Endothelial cell of umbilical vein (primary cell): ENCODE data around the gene KCNN3.

ENCODE experiments used
- CTCF ChIP-seq, 2 donors: IDR thresholded peaks; 1 replicate in 1 of 2; 2 replicates in 1 of 2; pipeline ENCODE4 v1.5.1; 2011; ENCODE audit warnings: low read length in 2 of 2, mild to moderate bottlenecking in 2 of 2, moderate library complexity in 2 of 2, control low read depth in 1 of 2, inconsistent platforms in 1 of 2, low read depth in 1 of 2; ENCODE audit not compliant: insufficient read depth in 1 of 2; ENCODE audit errors: extremely low read depth in 1 of 2
- EZH2 ChIP-seq: IDR thresholded peaks from 2 replicates; pipeline ENCODE4 v1.6.1; 2012; ENCODE audit warnings: borderline replicate concordance, low read depth, mild to moderate bottlenecking, moderate library complexity, low read length, inconsistent platforms; ENCODE audit not compliant: severe bottlenecking
- FOS ChIP-seq: IDR thresholded peaks from 2 replicates; pipeline ENCODE4 v1.6.1; 2011; ENCODE audit warnings: mild to moderate bottlenecking, low read length, moderate library complexity, borderline replicate concordance; ENCODE audit not compliant: insufficient read depth
- GATA2 ChIP-seq: IDR thresholded peaks from 2 replicates; pipeline ENCODE4 v1.7.0; 2011; ENCODE audit warnings: low read depth, mild to moderate bottlenecking, moderate library complexity, mixed read lengths, low read length; ENCODE audit not compliant: insufficient read length, insufficient read depth
- JUN ChIP-seq: IDR thresholded peaks from 2 replicates; pipeline ENCODE4 v1.6.1; 2011; ENCODE audit warnings: borderline replicate concordance, low read depth; ENCODE audit not compliant: insufficient read length, insufficient read depth
- MAX ChIP-seq: IDR thresholded peaks from 2 replicates; pipeline ENCODE4 v1.6.1; 2011; ENCODE audit not compliant: insufficient read depth, insufficient read length
- MYC ChIP-seq: IDR thresholded peaks from one replicate; pipeline ENCODE4 v1.6.1; 2011; ENCODE audit warnings: mild to moderate bottlenecking, low read depth, low read length
- POLR2A ChIP-seq: IDR thresholded peaks from 2 replicates; pipeline ENCODE4 v1.6.1; 2012; ENCODE audit warnings: low read depth, mild to moderate bottlenecking, control low read depth, low read length
- POLR2AphosphoS5 ChIP-seq: IDR thresholded peaks from 2 replicates; pipeline ENCODE4 v1.6.1; 2012; ENCODE audit warnings: low read depth, mild to moderate bottlenecking, control low read depth, low read length, moderate library complexity; ENCODE audit not compliant: insufficient read depth

GRCh38 chr1:154867064-154867825 lies 2.8 kb downstream of the KCNN3 start:
- TF ChIP-seq CTCF (IDR thresholded peaks at IDR 0.05; ENCODE audit: extremely low read depth in 1 of 2, insufficient read depth in 1 of 2, low read depth in 1 of 2, low read length in 2 of 2) (peak in 1 of 2 donors; percentile 15), POLR2A (no peak), MAX (no peak), POLR2AphosphoS5 (no peak), GATA2 (no peak), FOS (peak; percentile 53), MYC (no peak), EZH2 (no peak), JUN (no peak)
